HCT116 (cell line): ENCODE results near the gene MEGF6. TPM values are rescaled to one million over a fixed set of nuclear protein-coding genes. Genes with fewer than 3 reads are reported as not detected.
A peak's percentile ranks its signal among the peaks of the same experiment; 100 is the strongest.

Experiments used
- ATAC-seq: fragments of 200-7000 bp; cut with Tn5 transposase; 2 replicates; pipeline ENCODE4 v1.9.1; 2020; ENCODE audit warnings: mild to moderate bottlenecking, moderate library complexity
- BruUV-seq: library from RNA; stranded (reverse); fragments of 400-500 nt; replicated peaks from 2 replicates; lab custom pipeline; 2021; lab: Mats Ljungman, UMichigan
- CTCF ChIA-PET: fragments of 300-600 bp; sonication (Branson Sonifier 250); formaldehyde crosslinking; loops from one replicate; lab custom pipeline; 2021; ENCODE audit warnings: antibody characterized with exemption; lab: Charles Lee
- POLR2A ChIA-PET: fragments of 300-600, 350-600 bp; sonication (Branson Sonifier 250); formaldehyde crosslinking; loops from one replicate; lab custom pipeline; 2021; ENCODE audit warnings: antibody characterized with exemption; lab: Charles Lee
- RAD21 ChIA-PET, 2 experiments: fragments of 300-600 bp; sonication (Branson Sonifier 250); formaldehyde crosslinking; loops; one replicate each; lab custom pipeline; 2023; ENCODE audit warnings: low total read pairs in 2 of 2; ENCODE audit not compliant: uncharacterized antibody in 2 of 2, unreplicated experiment in 2 of 2, low non-redundant PET in 1 of 2; lab: Charles Lee
- DNase-seq: peaks from one replicate; pipeline ENCODE4 v3.0.0-alpha.2; 2010; ENCODE audit warnings: low read depth, low spot score
- H2AFZ ChIP-seq: fragments of 200-600 bp; shearing (Covaris generic), sonication (generic); 2 replicates; pipeline ENCODE4 v1.6.1; 2017; ENCODE audit warnings: low read depth, mixed run types, mixed read lengths, antibody characterized with exemption, low read length; ENCODE audit not compliant: poor library complexity, severe bottlenecking
- H3K27ac ChIP-seq: 2 replicates; pipeline ENCODE4 v1.5.1; 2012; ENCODE audit warnings: low read depth, low read length
- H3K27me3 ChIP-seq: fragments of 200-600 bp; sonication (generic); 2 replicates; pipeline ENCODE4 v1.6.1; 2016; ENCODE audit warnings: mixed run types, low read length, mixed read lengths; ENCODE audit not compliant: insufficient read depth
- H3K36me3 ChIP-seq, 2 experiments: fragments of 200-500 bp in 1 of 2; fragments of 200-600 bp in 1 of 2; sonication (Bioruptor generic) in 1 of 2; sonication (generic) in 1 of 2; 2 replicates each; pipeline versions ENCODE4 v1.5.1 to v1.6.1; 2014 to 2016; ENCODE audit warnings: low read length in 2 of 2, inconsistent platforms in 1 of 2, mixed read lengths in 1 of 2, mixed run types in 1 of 2; ENCODE audit not compliant: insufficient read depth in 2 of 2, control insufficient read depth in 1 of 2
- H3K4me1 ChIP-seq, 2 experiments: fragments of 200-600 bp in 1 of 2; sonication (generic) in 1 of 2; 2 replicates each; pipeline versions ENCODE4 v1.5.1 to v1.6.1; 2012 to 2017; ENCODE audit warnings: low read length in 2 of 2, inconsistent platforms in 1 of 2, mild to moderate bottlenecking in 1 of 2, mixed read lengths in 1 of 2, mixed run types in 1 of 2, moderate library complexity in 1 of 2; ENCODE audit not compliant: insufficient read depth in 2 of 2, control insufficient read depth in 1 of 2
- H3K4me2 ChIP-seq: fragments of 200-600 bp; sonication (generic); 2 replicates; pipeline ENCODE4 v1.6.1; 2017; ENCODE audit warnings: mixed run types, low read length, mixed read lengths
- H3K4me3 ChIP-seq, 2 experiments: fragments of 200-600 bp in 1 of 2; sonication (generic) in 1 of 2; replicated peaks in 1 of 2; 2 replicates each; pipeline ENCODE4 v1.5.1; 2011 to 2016; ENCODE audit warnings: low read length in 2 of 2, control low read depth in 1 of 2, low read depth in 1 of 2, mild to moderate bottlenecking in 1 of 2, mixed read lengths in 1 of 2, mixed run types in 1 of 2
- H3K79me2 ChIP-seq: fragments of 200-600 bp; sonication (generic); 2 replicates; pipeline ENCODE4 v1.6.1; 2017; ENCODE audit warnings: mild to moderate bottlenecking, mixed run types, low read length, moderate library complexity, mixed read lengths; ENCODE audit not compliant: insufficient read depth
- H3K9ac ChIP-seq: fragments of 200-600 bp; sonication (generic); 2 replicates; pipeline ENCODE4 v1.6.1; 2016; ENCODE audit warnings: low read length, mixed read lengths
- H3K9me2 ChIP-seq: fragments of 200-600 bp; sonication (generic), shearing (Covaris generic); 2 replicates; pipeline ENCODE4 v1.6.1; 2017; ENCODE audit warnings: mixed run types, mild to moderate bottlenecking, moderate library complexity; ENCODE audit not compliant: insufficient read depth
- H3K9me3 ChIP-seq, 2 experiments: fragments of 200-500 bp in 1 of 2; fragments of 200-600 bp in 1 of 2; sonication (Bioruptor generic) in 1 of 2; sonication (generic) in 1 of 2; 2 replicates each; pipeline ENCODE4 v1.6.1; 2014 to 2017; ENCODE audit warnings: low read length in 2 of 2, mixed read lengths in 2 of 2, inconsistent platforms in 1 of 2, low read depth in 1 of 2, mild to moderate bottlenecking in 1 of 2, mixed run types in 1 of 2, moderate library complexity in 1 of 2; ENCODE audit not compliant: control insufficient read depth in 1 of 2, insufficient read depth in 1 of 2
- H4K20me1 ChIP-seq: fragments of 200-600 bp; sonication (generic), shearing (Covaris generic); 2 replicates; pipeline ENCODE4 v1.6.1; 2017; ENCODE audit warnings: mixed run types, mild to moderate bottlenecking, moderate library complexity; ENCODE audit not compliant: insufficient read depth
- FOSL1 ChIP-seq: IDR thresholded peaks from 2 replicates; pipeline ENCODE4 v1.6.1; 2012; ENCODE audit warnings: low read depth
- RAD21 ChIP-seq: IDR thresholded peaks from 2 replicates; pipeline ENCODE4 v1.6.1; 2012; ENCODE audit warnings: low read depth, mild to moderate bottlenecking
- intact Hi-C: fragments of 100-400 bp; cut with micrococcal nuclease; formaldehyde crosslinking; loops from 2 replicates; pipeline ENCODE4 v1.10.0; 2022
- total RNA-seq: library from RNA; stranded (reverse); gene quantifications from one replicate; pipeline ENCODE4 v1.2.1, GENCODE V29; 2021; ENCODE audit not compliant: unreplicated experiment
- TF ChIP-seq, protein P1 (sequence below): IDR thresholded peaks from 2 replicates; pipeline ENCODE4 v1.6.1; 2012; ENCODE audit warnings: low read depth
- TF ChIP-seq, protein P2 (sequence below), 3 experiments: fragments of 200-600 bp in 1 of 3; sonication (generic) in 1 of 3; IDR thresholded peaks in 2 of 3; conservative IDR thresholded peaks in 1 of 3; 2 replicates each; pipeline ENCODE4 v1.5.1; 2012 to 2017; ENCODE audit warnings: low read depth in 2 of 3, low read length in 2 of 3, antibody characterized with exemption in 1 of 3, borderline replicate concordance in 1 of 3, control low read depth in 1 of 3, mild to moderate bottlenecking in 1 of 3, mixed read lengths in 1 of 3, mixed run types in 1 of 3, moderate library complexity in 1 of 3; ENCODE audit not compliant: insufficient read depth in 1 of 3

MEGF6 gene
- total RNA-seq, 1 experiment from 2014 or later, result 47.6 TPM

DNA sequence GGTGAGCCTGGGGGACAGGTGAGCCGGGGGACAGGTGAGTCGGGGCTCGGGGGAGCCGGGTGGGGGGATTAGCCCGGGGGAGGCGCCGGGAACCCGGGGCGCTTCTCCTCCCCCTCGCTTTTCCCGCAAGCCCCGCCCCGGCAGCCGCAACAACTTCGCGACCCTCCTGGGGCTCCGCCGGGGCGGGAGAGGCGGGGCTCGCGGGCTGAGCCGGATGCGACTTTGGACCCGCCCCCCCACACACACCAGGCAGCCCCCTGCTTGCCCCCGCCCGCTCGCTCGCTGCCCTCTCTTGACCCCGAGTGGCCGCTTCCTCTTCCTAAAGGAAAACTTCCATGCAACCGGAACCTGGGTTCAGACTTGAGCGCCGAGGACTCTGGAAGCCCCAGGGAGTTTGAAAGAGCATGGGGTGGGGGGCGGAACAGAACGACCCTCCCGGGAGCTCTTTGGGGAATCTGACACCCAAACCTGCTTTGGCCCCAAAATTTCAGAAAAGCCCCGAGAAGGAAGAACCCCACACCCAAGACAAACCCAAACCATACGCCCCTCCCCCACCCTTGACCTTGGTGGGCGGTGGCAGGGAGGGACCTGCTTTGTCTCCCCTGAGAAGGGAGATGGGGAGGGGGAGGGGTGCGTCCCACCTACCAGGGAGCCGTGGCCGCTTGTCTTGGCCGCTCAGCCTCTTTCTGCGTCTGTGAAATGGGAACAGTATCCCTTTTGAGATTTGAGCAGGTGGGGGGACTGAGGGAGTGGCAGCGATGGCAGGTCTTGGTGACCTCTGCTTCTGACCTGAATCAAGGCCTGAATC is 156.3 kb downstream of the MEGF6 start:
- no peaks in the 10 kb centered on the region for H3K9me2 ChIP-seq
- ATAC-seq, result peak; percentile 53
- TF ChIP-seq FOSL1 (no peak), RAD21 (no peak)
- TF ChIP-seq, protein P1, sequence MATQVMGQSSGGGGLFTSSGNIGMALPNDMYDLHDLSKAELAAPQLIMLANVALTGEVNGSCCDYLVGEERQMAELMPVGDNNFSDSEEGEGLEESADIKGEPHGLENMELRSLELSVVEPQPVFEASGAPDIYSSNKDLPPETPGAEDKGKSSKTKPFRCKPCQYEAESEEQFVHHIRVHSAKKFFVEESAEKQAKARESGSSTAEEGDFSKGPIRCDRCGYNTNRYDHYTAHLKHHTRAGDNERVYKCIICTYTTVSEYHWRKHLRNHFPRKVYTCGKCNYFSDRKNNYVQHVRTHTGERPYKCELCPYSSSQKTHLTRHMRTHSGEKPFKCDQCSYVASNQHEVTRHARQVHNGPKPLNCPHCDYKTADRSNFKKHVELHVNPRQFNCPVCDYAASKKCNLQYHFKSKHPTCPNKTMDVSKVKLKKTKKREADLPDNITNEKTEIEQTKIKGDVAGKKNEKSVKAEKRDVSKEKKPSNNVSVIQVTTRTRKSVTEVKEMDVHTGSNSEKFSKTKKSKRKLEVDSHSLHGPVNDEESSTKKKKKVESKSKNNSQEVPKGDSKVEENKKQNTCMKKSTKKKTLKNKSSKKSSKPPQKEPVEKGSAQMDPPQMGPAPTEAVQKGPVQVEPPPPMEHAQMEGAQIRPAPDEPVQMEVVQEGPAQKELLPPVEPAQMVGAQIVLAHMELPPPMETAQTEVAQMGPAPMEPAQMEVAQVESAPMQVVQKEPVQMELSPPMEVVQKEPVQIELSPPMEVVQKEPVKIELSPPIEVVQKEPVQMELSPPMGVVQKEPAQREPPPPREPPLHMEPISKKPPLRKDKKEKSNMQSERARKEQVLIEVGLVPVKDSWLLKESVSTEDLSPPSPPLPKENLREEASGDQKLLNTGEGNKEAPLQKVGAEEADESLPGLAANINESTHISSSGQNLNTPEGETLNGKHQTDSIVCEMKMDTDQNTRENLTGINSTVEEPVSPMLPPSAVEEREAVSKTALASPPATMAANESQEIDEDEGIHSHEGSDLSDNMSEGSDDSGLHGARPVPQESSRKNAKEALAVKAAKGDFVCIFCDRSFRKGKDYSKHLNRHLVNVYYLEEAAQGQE, result no peak
- TF ChIP-seq, protein P2, sequence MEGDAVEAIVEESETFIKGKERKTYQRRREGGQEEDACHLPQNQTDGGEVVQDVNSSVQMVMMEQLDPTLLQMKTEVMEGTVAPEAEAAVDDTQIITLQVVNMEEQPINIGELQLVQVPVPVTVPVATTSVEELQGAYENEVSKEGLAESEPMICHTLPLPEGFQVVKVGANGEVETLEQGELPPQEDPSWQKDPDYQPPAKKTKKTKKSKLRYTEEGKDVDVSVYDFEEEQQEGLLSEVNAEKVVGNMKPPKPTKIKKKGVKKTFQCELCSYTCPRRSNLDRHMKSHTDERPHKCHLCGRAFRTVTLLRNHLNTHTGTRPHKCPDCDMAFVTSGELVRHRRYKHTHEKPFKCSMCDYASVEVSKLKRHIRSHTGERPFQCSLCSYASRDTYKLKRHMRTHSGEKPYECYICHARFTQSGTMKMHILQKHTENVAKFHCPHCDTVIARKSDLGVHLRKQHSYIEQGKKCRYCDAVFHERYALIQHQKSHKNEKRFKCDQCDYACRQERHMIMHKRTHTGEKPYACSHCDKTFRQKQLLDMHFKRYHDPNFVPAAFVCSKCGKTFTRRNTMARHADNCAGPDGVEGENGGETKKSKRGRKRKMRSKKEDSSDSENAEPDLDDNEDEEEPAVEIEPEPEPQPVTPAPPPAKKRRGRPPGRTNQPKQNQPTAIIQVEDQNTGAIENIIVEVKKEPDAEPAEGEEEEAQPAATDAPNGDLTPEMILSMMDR (IDR thresholded peaks at IDR 0.05 in 2 of 3, conservative IDR thresholded peaks at IDR 0.05 in 1 of 3; ENCODE audit: borderline replicate concordance in 1 of 3, insufficient read depth in 1 of 3, low read depth in 2 of 3, low read length in 2 of 3), result no peak
- TF ChIP-seq, all 23 proteins: peak for 0
- DNase-seq, result no peak
- BruUV-seq, result TSS peak; percentile 62
- H2AFZ ChIP-seq, result no peak overlapping the region
- ChIA-PET RAD21 (no interaction called here), POLR2A (no interaction called here), CTCF (no interaction called here)
- peak overlapping the region; percentile 80 for H3K27ac ChIP-seq
- intact Hi-C loops, result loop anchor here (5.0 kb wide), 3 partner anchors 267 to 402 kb away; partner anchors contain the start of genes CEP104 and DFFB
- H3K4me2 ChIP-seq, result peak overlapping the region; percentile 99
- peak overlapping the region; percentile 75 for H3K9ac ChIP-seq
- H3K27me3 ChIP-seq, result no peaks in the 10 kb centered on the region
- peak overlapping the region; percentile 63 to 84 for H3K4me3 ChIP-seq
- peaks cover 15% of the 10 kb centered on the region for H3K79me2 ChIP-seq
- no peaks in the 10 kb centered on the region for H4K20me1 ChIP-seq
- H3K4me1 ChIP-seq, result peaks cover 21 to 37% of the 10 kb centered on the region in 2 experiments
- no peaks in the 10 kb centered on the region for H3K36me3 ChIP-seq
- no peaks in the 10 kb centered on the region for H3K9me3 ChIP-seq
